Vagina (tissue), 2 donors: ENCODE results near the gene BMERB1.

Experiments used
- POLR2AphosphoS5 ChIP-seq, 2 donors: sonication (generic); formaldehyde crosslinking; IDR thresholded peaks; one replicate each; pipeline ENCODE4 v1.9.0; 2017; ENCODE audit warnings: antibody characterized with exemption in 2 of 2, mild to moderate bottlenecking in 2 of 2, low read depth in 1 of 2; ENCODE audit not compliant: insufficient read depth in 1 of 2
- TF ChIP-seq, protein P1 (sequence below), 3 experiments: fragments of 450-650 bp in 2 of 3; fragments of 200-600 bp in 1 of 3; sonication (generic) in 1 of 3; IDR thresholded peaks; one replicate each; pipeline ENCODE4 v1.5.1; 2017 to 2019; ENCODE audit warnings: antibody characterized with exemption in 3 of 3, mild to moderate bottlenecking in 2 of 3, moderate library complexity in 2 of 3

DNA sequence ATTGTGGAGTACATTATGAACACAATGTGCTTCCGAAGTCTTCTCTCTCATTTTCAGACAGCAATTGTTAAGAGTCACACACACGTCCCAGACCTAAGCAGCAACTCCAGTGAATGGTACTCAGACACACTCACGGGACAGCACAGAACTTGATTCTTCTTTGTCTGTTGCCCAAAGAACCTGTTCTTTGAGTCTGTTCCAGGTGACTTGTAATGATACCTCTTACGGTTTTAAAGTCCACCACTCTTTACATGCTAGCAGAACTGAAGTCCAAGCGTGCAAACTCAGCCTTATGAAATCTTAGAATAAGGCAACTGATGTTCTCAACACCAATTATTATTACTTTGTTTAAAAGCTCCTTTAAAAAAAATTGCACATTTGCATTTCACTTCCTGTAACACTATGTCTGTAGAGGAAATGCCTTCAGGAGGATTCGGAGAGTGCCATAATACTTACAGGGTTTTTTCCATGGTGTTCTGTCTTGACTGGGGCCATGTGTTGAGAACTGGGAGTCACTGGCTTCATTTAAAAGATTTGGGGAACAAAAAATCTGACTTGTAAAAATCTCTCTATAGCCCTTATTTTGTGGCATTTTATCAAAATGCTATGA lies 160.4 kb downstream of the BMERB1 start:
- TF ChIP-seq, protein P1, sequence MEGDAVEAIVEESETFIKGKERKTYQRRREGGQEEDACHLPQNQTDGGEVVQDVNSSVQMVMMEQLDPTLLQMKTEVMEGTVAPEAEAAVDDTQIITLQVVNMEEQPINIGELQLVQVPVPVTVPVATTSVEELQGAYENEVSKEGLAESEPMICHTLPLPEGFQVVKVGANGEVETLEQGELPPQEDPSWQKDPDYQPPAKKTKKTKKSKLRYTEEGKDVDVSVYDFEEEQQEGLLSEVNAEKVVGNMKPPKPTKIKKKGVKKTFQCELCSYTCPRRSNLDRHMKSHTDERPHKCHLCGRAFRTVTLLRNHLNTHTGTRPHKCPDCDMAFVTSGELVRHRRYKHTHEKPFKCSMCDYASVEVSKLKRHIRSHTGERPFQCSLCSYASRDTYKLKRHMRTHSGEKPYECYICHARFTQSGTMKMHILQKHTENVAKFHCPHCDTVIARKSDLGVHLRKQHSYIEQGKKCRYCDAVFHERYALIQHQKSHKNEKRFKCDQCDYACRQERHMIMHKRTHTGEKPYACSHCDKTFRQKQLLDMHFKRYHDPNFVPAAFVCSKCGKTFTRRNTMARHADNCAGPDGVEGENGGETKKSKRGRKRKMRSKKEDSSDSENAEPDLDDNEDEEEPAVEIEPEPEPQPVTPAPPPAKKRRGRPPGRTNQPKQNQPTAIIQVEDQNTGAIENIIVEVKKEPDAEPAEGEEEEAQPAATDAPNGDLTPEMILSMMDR (IDR thresholded peaks at IDR 0.05): no peak
- no peak for TF ChIP-seq POLR2AphosphoS5 (IDR thresholded peaks at IDR 0.05; ENCODE audit: insufficient read depth in 1 of 2, low read depth in 1 of 2)
